CD14-positive monocyte (primary cell): Measurements from ENCODE around the gene FABP1. TPM values are rescaled to one million over a fixed set of nuclear protein-coding genes. Genes with fewer than 3 reads are reported as not detected.
A peak's percentile ranks its signal among the peaks of the same experiment; 100 is the strongest.

Experiments used
- DNase-seq, 3 donors: peaks; one replicate each; pipeline ENCODE4 v3.0.0-alpha.2; 2011 to 2022
- H2AFZ ChIP-seq: 2 replicates; pipeline ENCODE4 v1.6.0; 2012; ENCODE audit warnings: mild to moderate bottlenecking, low read depth, low read length, inconsistent platforms; ENCODE audit not compliant: insufficient read depth, poor library complexity, severe bottlenecking
- H3K27ac ChIP-seq, 2 donors: 1 replicate in 1 of 2; 2 replicates in 1 of 2; pipeline ENCODE4 v1.5.1; 2012 to 2013; ENCODE audit warnings: low read length in 2 of 2, control low read depth in 1 of 2, inconsistent platforms in 1 of 2, low read depth in 1 of 2, mild to moderate bottlenecking in 1 of 2
- H3K27me3 ChIP-seq, 2 donors: one replicate each; pipeline versions ENCODE4 v1.6.0 to v1.6.1; 2011 to 2013; ENCODE audit warnings: low read length in 2 of 2; ENCODE audit not compliant: control insufficient read depth in 2 of 2, insufficient read depth in 2 of 2
- H3K36me3 ChIP-seq, 2 donors: replicated peaks in 1 of 2; 1 replicate in 1 of 2; 2 replicates in 1 of 2; pipeline versions ENCODE4 v1.5.1 to v1.6.1; 2012 to 2013; ENCODE audit warnings: low read length in 2 of 2, control low read depth in 1 of 2, inconsistent platforms in 1 of 2, mild to moderate bottlenecking in 1 of 2; ENCODE audit not compliant: insufficient read depth in 2 of 2, control insufficient read depth in 1 of 2
- H3K4me1 ChIP-seq, 2 donors: 1 replicate in 1 of 2; 2 replicates in 1 of 2; pipeline versions ENCODE4 v1.5.1 to v1.6.1; 2012 to 2013; ENCODE audit warnings: low read length in 2 of 2, control low read depth in 1 of 2, inconsistent platforms in 1 of 2, mild to moderate bottlenecking in 1 of 2, moderate library complexity in 1 of 2; ENCODE audit not compliant: insufficient read depth in 2 of 2, control insufficient read depth in 1 of 2
- H3K4me2 ChIP-seq: replicated peaks from 2 replicates; pipeline ENCODE3; 2012; ENCODE audit warnings: low read length, moderate library complexity, mild to moderate bottlenecking; ENCODE audit not compliant: poor library complexity, severe bottlenecking; ENCODE audit errors: extremely low read depth
- H3K4me3 ChIP-seq, 3 experiments: fragments of 200-600 bp in 1 of 3; sonication (generic) in 1 of 3; replicated peaks in 1 of 3; 1 replicate in 2 of 3; 2 replicates in 1 of 3; pipeline ENCODE4 v1.5.1; 2011 to 2013; ENCODE audit warnings: low read length in 3 of 3, mild to moderate bottlenecking in 3 of 3, control low read depth in 2 of 3, low read depth in 2 of 3, inconsistent platforms in 1 of 3, moderate library complexity in 1 of 3
- H3K79me2 ChIP-seq: 2 replicates; pipeline ENCODE4 v1.6.0; 2012; ENCODE audit warnings: mild to moderate bottlenecking, control low read depth, inconsistent platforms, low read length, moderate library complexity; ENCODE audit not compliant: insufficient read depth
- H3K9ac ChIP-seq: 2 replicates; pipeline ENCODE4 v1.6.0; 2017; ENCODE audit warnings: low read length, mild to moderate bottlenecking; ENCODE audit not compliant: insufficient read depth, poor library complexity, severe bottlenecking
- H3K9me3 ChIP-seq, 2 donors: replicated peaks in 1 of 2; 1 replicate in 1 of 2; 2 replicates in 1 of 2; pipeline versions ENCODE4 v1.5.1 to v1.6.1; 2012 to 2013; ENCODE audit warnings: low read length in 2 of 2, control low read depth in 1 of 2; ENCODE audit not compliant: control insufficient read depth in 1 of 2, insufficient read depth in 1 of 2
- H4K20me1 ChIP-seq: 2 replicates; pipeline ENCODE4 v1.6.0; 2012; ENCODE audit warnings: mild to moderate bottlenecking, low read length, control low read depth, moderate library complexity; ENCODE audit not compliant: insufficient read depth
- H3K27ac Mint-ChIP-seq, 7 donors: one replicate each; pipeline ENCODE4 v1.8.0; 2020; ENCODE audit warnings: mild to moderate bottlenecking in 7 of 7, mixed read lengths in 7 of 7, moderate library complexity in 6 of 7, inconsistent platforms in 2 of 7
- H3K27me3 Mint-ChIP-seq, 3 donors: one replicate each; pipeline ENCODE4 v1.8.0; 2021 to 2022; ENCODE audit warnings: low read depth in 3 of 3, mild to moderate bottlenecking in 3 of 3, mixed read lengths in 3 of 3, moderate library complexity in 3 of 3, inconsistent platforms in 1 of 3
- H3K36me3 Mint-ChIP-seq, 2 donors: one replicate each; pipeline ENCODE4 v1.8.0; 2020; ENCODE audit warnings: mixed read lengths in 2 of 2, inconsistent platforms in 1 of 2, mild to moderate bottlenecking in 1 of 2
- H3K4me1 Mint-ChIP-seq: one replicate; pipeline ENCODE4 v1.8.0; 2020; ENCODE audit warnings: mild to moderate bottlenecking, mixed read lengths
- H3K4me3 Mint-ChIP-seq, 2 donors: one replicate each; pipeline ENCODE4 v1.8.0; 2020; ENCODE audit warnings: mild to moderate bottlenecking in 2 of 2, mixed read lengths in 2 of 2, moderate library complexity in 1 of 2
- H3K9me3 Mint-ChIP-seq, 7 donors: one replicate each; pipeline ENCODE4 v1.8.0; 2020 to 2022; ENCODE audit warnings: mixed read lengths in 7 of 7, mild to moderate bottlenecking in 6 of 7, moderate library complexity in 6 of 7, inconsistent platforms in 2 of 7
- CTCF ChIP-seq: fragments of 200-600 bp; IDR thresholded peaks from one replicate; pipeline ENCODE4 v1.8.0; 2022; ENCODE audit warnings: antibody characterized with exemption, mild to moderate bottlenecking
- WGBS: methylation state at CpG from one replicate; pipeline ENCODE4 v1.1.5; 2013; ENCODE audit warnings: missing lambda C conversion rate; ENCODE audit not compliant: insufficient coverage; 5-methylcytosine and 5-hydroxymethylcytosine counted together
- intact Hi-C, 2 donors: fragments of 100-400 bp; cut with micrococcal nuclease; formaldehyde crosslinking; loops; one replicate each; pipeline versions ENCODE4 v1.15.0 to v1.15.1; 2023
- polyA plus RNA-seq, 3 donors: library from polyadenylated mRNA; depleted of rRNA in 1 of 3; unstranded in 2 of 3; stranded (reverse) in 1 of 3; fragments of 300-500 nt in 2 of 3; fragments of >200 nt in 1 of 3; fragmentation: Illumina TruSeq in 2 of 3; gene quantifications; 1 replicate in 2 of 3; 2 replicates in 1 of 3; pipeline ENCODE4 v1.2.3, GENCODE V29; 2012 to 2021

Gene FABP1
- polyA plus RNA-seq, 3 donors: not detected

GRCh38 chr2:88115825-88116518, 11.9 kb downstream of the FABP1 start:
- no peak overlapping the region for H2AFZ ChIP-seq
- no peaks in the 10 kb centered on the region for H3K9me3 ChIP-seq
- WGBS: 95% methylated on average over 8 of the region's 10 CpGs
- H3K4me3 ChIP-seq: no peak overlapping the region
- peak overlapping the region in 1 of 7 donors; percentile 1 for H3K27ac Mint-ChIP-seq
- H3K27me3 ChIP-seq: no peaks in the 10 kb centered on the region
- no peaks in the 10 kb centered on the region for H3K79me2 ChIP-seq
- H4K20me1 ChIP-seq: no peaks in the 10 kb centered on the region
- intact Hi-C loops: no loop called here
- no peaks in the 10 kb centered on the region for H3K4me1 Mint-ChIP-seq
- H3K27me3 Mint-ChIP-seq: peaks cover 0 to 7% (median 2%) of the 10 kb centered on the region in 3 donors
- H3K9ac ChIP-seq: no peak overlapping the region
- no peak for DNase-seq
- no peak overlapping the region for H3K4me3 Mint-ChIP-seq
- peaks cover 0 to 4% (median 0%) of the 10 kb centered on the region in 7 donors for H3K9me3 Mint-ChIP-seq
- H3K27ac ChIP-seq: no peak overlapping the region
- no peak for TF ChIP-seq CTCF
- no peaks in the 10 kb centered on the region for H3K36me3 Mint-ChIP-seq
- no peak overlapping the region for H3K4me2 ChIP-seq
- H3K4me1 ChIP-seq: no peaks in the 10 kb centered on the region
- H3K36me3 ChIP-seq: no peaks in the 10 kb centered on the region

DNA sequence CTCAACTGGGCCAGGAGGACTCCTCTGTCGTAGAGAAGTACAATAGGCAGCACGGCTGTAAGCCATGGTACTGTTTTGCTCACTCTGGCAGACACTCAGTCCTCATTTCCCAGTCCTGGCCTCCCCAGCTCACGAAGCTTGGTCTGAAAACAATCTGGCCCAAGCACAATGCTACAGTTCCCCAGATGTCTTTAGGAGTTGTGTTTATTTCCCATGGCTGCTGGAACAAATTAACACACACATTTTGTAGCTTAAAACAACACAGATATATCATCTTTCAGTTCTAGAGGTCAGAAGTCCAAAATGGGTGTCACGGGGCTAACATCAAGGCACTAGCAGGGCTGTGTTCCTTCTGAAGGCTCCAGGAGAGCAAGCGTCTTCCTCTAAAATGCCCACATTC, 13.0 kb downstream of the FABP1 start:
- Histone ChIP-seq H2AFZ (no peak overlapping the region), H3K9ac (no peak overlapping the region), H3K27me3 (no peaks in the 10 kb centered on the region), H3K4me1 (no peaks in the 10 kb centered on the region), H3K9me3 (no peaks in the 10 kb centered on the region), H3K79me2 (no peaks in the 10 kb centered on the region), H3K27ac (no peak overlapping the region), H3K4me2 (no peak overlapping the region), H4K20me1 (no peaks in the 10 kb centered on the region), H3K4me3 (no peak overlapping the region), H3K36me3 (no peaks in the 10 kb centered on the region)
- no peak overlapping the region for H3K27ac Mint-ChIP-seq
- intact Hi-C loops: no loop called here
- no peaks in the 10 kb centered on the region for H3K4me1 Mint-ChIP-seq
- no peaks in the 10 kb centered on the region for H3K36me3 Mint-ChIP-seq
- H3K27me3 Mint-ChIP-seq: peaks cover 2 to 7% (median 3%) of the 10 kb centered on the region in 3 donors
- TF ChIP-seq CTCF: no peak
- no peak overlapping the region for H3K4me3 Mint-ChIP-seq
- H3K9me3 Mint-ChIP-seq: peaks cover 0 to 5% (median 0%) of the 10 kb centered on the region in 7 donors
- WGBS: 90% methylated on average over 5 of the region's 5 CpGs
- DNase-seq: no peak
